GM13977 (cell line): ENCODE data around the gene CTXN1.

Source experiments
- DNase-seq: peaks from one replicate; pipeline ENCODE4 v3.0.0; 2012; ENCODE audit warnings: low spot score
- CTCF ChIP-seq: IDR thresholded peaks from 2 replicates; pipeline ENCODE4 v1.5.1; 2012; ENCODE audit warnings: mild to moderate bottlenecking, control low read depth; ENCODE audit not compliant: insufficient read depth; ENCODE audit errors: extremely low read depth, missing control alignments
- in situ Hi-C: fragments of 300-500 bp; cut with MboI; formaldehyde crosslinking; loops from one replicate; pipeline ENCODE4 v1.12.0; 2022; ENCODE audit warnings: low sequenced_read_pairs, low pct_unique_long_range_greater_than_20kb, mixed read lengths, inconsistent platforms; ENCODE audit not compliant: unreplicated experiment

Gene CTXN1

DNA sequence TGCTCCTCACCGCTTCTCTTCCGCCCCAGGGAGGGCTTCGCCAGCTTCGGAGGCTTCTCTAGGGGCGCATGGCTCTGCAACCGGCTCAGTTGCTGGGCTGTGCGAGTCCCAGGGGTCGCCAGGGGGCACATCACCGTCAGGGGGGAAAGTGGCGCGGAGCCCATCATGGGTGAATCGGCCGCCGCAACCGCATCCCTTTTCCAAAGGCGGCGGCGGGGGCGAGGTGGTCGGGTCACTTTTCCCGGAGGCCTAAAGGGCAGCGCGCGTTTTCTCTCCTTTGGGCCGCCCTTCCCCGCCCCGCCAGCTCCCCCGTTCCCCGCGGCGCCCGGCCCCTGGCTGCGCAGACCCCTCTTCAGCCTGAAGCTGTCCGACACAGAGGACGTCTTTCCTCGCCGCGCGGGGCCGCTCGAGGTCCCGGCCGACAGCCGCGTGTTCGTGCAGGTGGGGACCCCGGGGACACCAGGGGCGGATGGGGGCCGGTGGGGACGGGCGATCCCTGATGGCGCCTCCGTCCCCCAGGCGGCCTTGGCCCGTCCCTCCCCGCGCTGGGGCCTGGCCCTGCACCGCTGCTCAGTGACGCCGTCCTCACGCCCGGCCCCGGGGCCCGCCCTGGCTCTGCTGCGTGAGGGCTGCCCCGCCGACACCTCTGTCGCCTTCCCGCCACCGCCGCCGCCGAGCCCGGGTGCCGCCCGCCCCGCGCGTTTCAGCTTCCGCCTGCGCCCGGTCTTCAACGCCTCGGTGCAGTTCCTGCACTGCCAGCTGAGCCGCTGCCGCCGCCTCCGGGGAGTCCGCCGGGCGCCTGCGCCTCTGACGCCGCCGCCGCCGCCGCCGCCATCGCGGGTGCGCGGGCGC, 9.6 kb downstream of the CTXN1 start:
- in situ Hi-C loops, result no loop called here
- DNase-seq, result peak; percentile 75
- no peak for TF ChIP-seq CTCF

DNA sequence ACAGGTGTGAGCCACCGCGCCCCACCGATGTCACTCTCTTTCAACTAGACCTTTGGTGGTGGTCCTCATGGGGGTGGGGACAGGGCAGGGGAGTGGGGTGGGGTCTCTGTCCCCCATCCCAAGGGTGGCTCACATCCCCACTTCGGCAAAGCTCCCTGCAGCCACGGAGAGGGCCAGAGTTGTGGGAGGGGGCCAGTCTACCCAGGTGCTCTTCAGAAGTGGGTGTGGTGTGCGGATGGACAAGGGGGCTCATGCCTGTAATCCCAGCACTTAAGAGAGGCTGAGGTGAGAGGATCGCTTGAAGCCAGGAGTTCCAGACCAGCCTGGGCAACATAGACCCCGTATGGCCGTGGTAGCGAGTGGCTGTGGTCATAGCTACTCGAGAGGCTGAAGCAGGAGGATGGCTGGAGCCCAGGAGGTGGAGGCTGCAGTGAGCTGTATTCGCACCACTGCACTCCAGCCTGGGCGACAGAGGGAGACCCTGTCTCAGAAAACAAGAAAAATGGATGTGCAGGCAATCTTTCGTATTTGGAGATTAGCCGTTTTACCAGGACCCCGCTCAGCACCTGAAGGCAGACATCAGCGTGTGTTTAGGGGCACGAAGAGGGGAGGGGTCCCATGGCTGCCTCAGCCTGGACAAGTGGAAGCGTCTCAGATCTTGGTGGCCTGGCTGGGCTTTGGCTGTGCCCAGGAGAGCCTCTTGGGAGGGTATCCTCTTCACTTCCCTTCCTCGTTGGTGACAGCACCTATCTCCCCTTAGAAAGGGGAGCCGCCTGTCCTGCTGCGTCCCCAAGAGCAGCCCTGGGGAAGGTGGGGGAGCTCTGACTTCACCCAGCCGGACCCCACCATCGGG, 10.5 kb downstream of the CTXN1 start:
- DNase-seq, result no peak
- no peak for TF ChIP-seq CTCF

GRCh38 chr19:7914598-7915045, 11.3 kb downstream of the CTXN1 start, which contains the start of gene TGFBR3L:
TGFBR3L (plus strand) TSS chr19:7914830.
- DNase-seq, result no peak
- no peak for TF ChIP-seq CTCF
- in situ Hi-C loops, result no loop called here

More for the DNA sequence above, 10.5 kb downstream of the CTXN1 start:
- in situ Hi-C loops, result no loop called here

- in situ Hi-C loops, result no loop called here
- DNase-seq, result no peak
- TF ChIP-seq CTCF, result no peak
These were observed 11.8 kb downstream of the CTXN1 start for GRCh38 chr19:7914099-7914498.

GRCh38 chr19:7913652-7914051, 12.3 kb downstream of the CTXN1 start:
- DNase-seq, result no peak
- in situ Hi-C loops, result no loop called here
- no peak for TF ChIP-seq CTCF

- DNase-seq, result no peak
- in situ Hi-C loops, result no loop called here
- TF ChIP-seq CTCF, result no peak
These were observed 13.0 kb downstream of the CTXN1 start for GRCh38 chr19:7912697-7913564.
